Dendritic cell treated with granulocyte-macrophage colony-stimulating factor and Interleukin-4, amounts not matched to agents 40 ng/mL and 50 ng/mL, for 4 days (primary cell): ENCODE measurements around the gene EME2.

Source experiments
- H3K27ac Mint-ChIP-seq: one replicate; pipeline ENCODE4 v1.8.0; 2022; ENCODE audit warnings: mild to moderate bottlenecking, mixed read lengths
- H3K27me3 Mint-ChIP-seq: one replicate; pipeline ENCODE4 v1.8.0; 2022; ENCODE audit warnings: mild to moderate bottlenecking, mixed read lengths
- H3K36me3 Mint-ChIP-seq: one replicate; pipeline ENCODE4 v1.8.0; 2022; ENCODE audit warnings: low read depth, mixed read lengths
- H3K4me1 Mint-ChIP-seq: one replicate; pipeline ENCODE4 v1.8.0; 2022; ENCODE audit warnings: low read depth, mixed read lengths
- H3K4me3 Mint-ChIP-seq: one replicate; pipeline ENCODE4 v1.8.0; 2022; ENCODE audit warnings: mild to moderate bottlenecking, moderate library complexity, mixed read lengths
- H3K9me3 Mint-ChIP-seq: one replicate; pipeline ENCODE4 v1.8.0; 2022; ENCODE audit warnings: mixed read lengths
- intact Hi-C: fragments of 100-400 bp; cut with micrococcal nuclease; formaldehyde crosslinking; loops from one replicate; pipeline ENCODE4 v1.15.0; 2022

EME2 gene

DNA sequence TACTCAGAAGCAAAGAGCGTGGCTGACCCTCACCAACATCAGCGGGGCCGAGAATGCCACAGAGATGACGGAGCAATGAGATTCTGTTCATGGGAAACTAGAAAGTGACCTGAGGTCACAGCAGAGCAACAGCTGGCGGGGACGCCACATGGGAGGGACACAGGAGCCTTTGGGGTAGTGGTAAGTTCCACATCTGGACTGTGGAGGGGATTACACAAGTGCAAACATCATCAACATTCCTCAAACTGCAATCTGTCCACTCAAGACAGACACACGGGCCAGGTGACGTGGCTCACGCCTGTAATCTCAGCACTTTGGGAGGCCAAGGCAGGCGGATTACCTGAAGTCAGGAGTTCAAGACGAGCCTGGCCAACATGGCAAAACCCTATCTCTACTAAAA is 42.9 kb downstream of the EME2 start:
- Mint-ChIP-seq H3K9me3 (no peaks in the 10 kb centered on the region), H3K36me3 (peaks cover 100% of the 10 kb centered on the region), H3K4me3 (no peak overlapping the region), H3K4me1 (peaks cover 9% of the 10 kb centered on the region), H3K27ac (no peak overlapping the region), H3K27me3 (no peaks in the 10 kb centered on the region)
- intact Hi-C loops: no loop called here

DNA sequence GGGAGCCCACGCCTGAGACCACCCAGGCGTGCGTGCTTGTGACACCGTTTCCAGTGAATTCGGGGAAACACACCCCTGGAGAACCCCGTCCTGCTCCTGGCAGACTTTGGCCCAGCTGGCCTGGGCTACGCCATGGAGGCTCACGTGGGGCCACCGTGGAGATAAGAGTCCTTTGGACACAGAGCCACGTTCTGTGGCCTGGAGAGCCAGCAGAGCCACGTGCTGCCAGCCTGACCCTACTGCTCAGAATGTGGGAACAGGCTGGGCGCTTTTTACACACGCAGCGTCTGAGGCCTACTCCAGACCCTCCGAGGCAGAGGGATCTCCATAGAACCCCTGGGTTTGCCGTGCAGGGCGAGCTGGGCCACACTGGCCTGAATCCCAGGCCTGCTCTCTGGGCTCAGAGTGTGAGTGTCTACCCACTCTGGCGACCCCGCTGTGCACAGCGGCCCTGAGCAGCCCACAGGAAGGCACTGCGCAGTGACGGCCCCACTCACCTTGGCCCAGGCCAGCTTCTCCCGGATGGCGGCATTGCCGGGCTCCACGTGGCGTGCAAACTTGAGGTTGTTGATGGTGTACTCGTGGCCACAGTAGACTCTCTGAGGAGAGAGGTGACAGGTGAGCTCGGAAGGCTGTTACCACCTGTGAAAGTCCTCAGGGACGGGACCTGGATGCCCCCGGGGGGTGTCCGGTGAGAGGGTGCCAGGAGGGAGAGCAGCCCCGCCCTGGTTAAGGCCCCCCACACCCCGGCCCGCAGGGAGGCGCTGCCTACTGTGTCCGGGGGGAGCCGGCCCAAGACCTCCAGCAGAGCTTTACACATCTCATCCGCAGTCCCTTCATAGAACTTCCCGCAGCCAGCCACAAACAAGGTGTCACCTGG is 44.0 kb downstream of the EME2 start:
- Mint-ChIP-seq H3K9me3 (no peaks in the 10 kb centered on the region), H3K36me3 (peaks cover 100% of the 10 kb centered on the region), H3K27ac (no peak overlapping the region), H3K4me3 (no peak overlapping the region), H3K4me1 (peaks cover 9% of the 10 kb centered on the region), H3K27me3 (no peaks in the 10 kb centered on the region)
- intact Hi-C loops: no loop called here

DNA sequence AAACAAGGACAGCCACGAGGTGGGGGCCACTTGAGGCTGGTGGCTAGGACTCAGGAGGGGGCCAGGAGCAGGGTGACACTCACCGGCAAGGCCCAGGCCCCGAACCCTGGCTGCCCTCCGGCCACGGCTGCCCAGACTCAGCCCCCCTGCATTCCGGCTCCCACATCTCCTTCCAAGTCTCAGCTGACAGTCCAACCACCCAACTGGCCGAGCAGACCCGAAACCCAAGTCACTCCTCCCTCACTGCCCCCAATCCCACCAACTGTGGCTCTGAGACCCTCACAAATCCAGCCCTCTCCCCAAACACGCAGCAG is 44.6 kb downstream of the EME2 start:
- H3K4me3 Mint-ChIP-seq: no peak overlapping the region
- H3K27ac Mint-ChIP-seq: no peak overlapping the region
- H3K4me1 Mint-ChIP-seq: peaks cover 9% of the 10 kb centered on the region
- no peaks in the 10 kb centered on the region for H3K9me3 Mint-ChIP-seq
- H3K27me3 Mint-ChIP-seq: no peaks in the 10 kb centered on the region
- H3K36me3 Mint-ChIP-seq: peaks cover 100% of the 10 kb centered on the region
- intact Hi-C loops: no loop called here

- Mint-ChIP-seq H3K27me3 (no peaks in the 10 kb centered on the region), H3K4me1 (peaks cover 8% of the 10 kb centered on the region), H3K36me3 (peaks cover 100% of the 10 kb centered on the region), H3K27ac (no peak overlapping the region), H3K9me3 (no peaks in the 10 kb centered on the region), H3K4me3 (no peak overlapping the region)
- intact Hi-C loops: no loop called here
Observed at GRCh38 chr16:1817716-1818115, 45.1 kb downstream of the EME2 start.

DNA sequence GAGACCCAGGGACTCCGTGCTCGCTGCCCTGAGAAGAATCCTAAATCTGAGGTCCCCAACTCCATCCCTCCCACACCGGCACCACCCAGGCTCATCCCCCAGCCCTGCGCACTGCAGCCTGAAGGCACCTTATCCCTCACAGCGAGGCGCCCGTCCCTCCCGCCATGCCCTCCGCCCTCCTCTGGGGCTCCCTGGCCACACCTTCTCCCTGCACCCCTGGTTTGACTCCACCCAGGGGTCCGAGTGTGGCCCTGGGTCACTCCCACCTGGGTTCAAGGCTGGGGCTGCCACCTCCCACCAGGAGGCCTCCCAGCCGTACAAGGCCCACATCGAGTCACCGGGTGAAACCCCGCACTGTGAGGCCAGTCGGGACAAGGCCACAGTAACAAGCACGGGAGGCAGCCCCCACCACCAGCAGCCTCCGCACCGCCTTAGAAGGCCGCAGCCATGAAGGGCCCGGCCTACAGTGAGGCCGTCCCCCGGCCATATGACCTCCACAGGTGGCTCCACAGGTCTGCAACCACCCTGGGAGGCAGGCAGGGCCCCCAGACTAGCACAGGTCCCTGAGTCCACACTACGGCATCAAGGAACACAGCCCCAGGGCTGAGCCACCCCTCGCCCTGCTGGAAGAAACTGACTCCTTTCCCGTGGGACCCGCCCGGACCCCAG is 45.7 kb downstream of the EME2 start:
- Mint-ChIP-seq H3K36me3 (peaks cover 97% of the 10 kb centered on the region), H3K4me3 (no peak overlapping the region), H3K27ac (no peak overlapping the region), H3K4me1 (peaks cover 2% of the 10 kb centered on the region), H3K9me3 (no peaks in the 10 kb centered on the region), H3K27me3 (no peaks in the 10 kb centered on the region)
- intact Hi-C loops: no loop called here

GRCh38 chr16:1818873-1819525 is 46.4 kb downstream of the EME2 start:
- Mint-ChIP-seq H3K27ac (no peak overlapping the region), H3K27me3 (no peaks in the 10 kb centered on the region), H3K9me3 (no peaks in the 10 kb centered on the region), H3K4me3 (no peak overlapping the region), H3K4me1 (peaks cover 4% of the 10 kb centered on the region), H3K36me3 (peaks cover 95% of the 10 kb centered on the region)
- intact Hi-C loops: no loop called here

DNA sequence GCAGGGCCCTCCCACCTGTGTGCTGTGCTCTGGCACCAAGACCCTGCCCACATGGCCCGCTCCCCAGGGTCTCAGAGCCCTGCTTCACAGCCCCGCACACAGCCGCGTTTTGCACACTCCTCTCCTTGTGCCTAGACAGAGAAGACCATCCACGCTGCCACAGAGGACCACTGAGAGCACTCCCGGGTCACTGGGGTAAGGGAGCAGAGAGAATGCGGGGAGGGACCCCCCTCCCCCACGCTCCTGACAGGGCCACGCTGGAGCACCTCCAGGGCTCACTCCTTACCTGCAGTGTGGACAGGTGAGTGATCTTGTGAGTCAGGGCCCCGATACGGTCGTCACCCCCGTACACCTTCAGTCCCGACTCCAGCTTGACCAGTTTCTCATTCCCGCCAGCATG is 47.0 kb downstream of the EME2 start:
- H3K27ac Mint-ChIP-seq: no peak overlapping the region
- H3K27me3 Mint-ChIP-seq: no peaks in the 10 kb centered on the region
- H3K4me1 Mint-ChIP-seq: peaks cover 10% of the 10 kb centered on the region
- peaks cover 95% of the 10 kb centered on the region for H3K36me3 Mint-ChIP-seq
- H3K4me3 Mint-ChIP-seq: no peak overlapping the region
- H3K9me3 Mint-ChIP-seq: no peaks in the 10 kb centered on the region
- intact Hi-C loops: no loop called here

DNA sequence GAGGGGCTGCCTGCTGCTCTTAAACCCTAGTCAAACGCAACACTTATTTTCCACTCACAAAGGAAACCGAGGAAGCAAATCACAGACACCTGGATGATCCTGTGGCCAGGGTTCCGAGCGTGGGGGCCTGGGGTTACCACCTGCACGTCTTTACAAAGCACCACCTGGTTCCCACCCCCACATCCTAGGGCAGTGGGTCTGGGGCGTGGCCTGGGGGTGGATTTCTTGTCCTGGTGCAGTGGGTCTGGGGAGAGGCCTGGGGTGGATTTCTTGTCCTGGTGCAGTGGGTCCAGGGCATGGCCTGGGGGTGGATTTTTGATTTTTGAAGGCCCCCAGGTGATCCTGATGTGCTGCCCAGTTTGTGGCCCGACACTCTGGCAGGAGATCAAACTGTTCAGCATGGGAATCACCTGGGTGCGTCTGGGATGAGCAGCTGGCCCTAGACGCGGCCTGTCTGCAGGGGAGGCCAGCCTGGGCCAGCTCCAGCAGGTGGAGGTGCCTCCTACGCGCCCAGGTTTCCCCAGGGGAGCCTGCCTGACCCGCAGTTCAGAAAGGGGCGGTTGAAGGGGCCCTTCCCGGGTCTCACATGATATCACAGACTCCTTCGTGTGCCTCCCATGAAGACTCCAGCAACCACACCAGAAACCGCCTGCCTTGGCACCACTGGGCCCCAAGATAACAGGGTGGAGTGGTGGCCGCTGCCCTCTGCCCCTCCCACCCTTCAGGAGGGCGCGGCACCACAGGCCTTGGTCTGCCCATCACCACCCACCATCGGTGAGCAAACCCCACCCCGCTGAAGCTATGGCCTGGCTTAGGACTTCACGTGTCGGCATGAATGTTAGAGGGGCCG is 47.7 kb downstream of the EME2 start:
- intact Hi-C loops: no loop called here
- H3K36me3 Mint-ChIP-seq: peaks cover 90% of the 10 kb centered on the region
- peaks cover 14% of the 10 kb centered on the region for H3K4me1 Mint-ChIP-seq
- H3K27ac Mint-ChIP-seq: no peak overlapping the region
- H3K27me3 Mint-ChIP-seq: no peaks in the 10 kb centered on the region
- no peaks in the 10 kb centered on the region for H3K9me3 Mint-ChIP-seq
- H3K4me3 Mint-ChIP-seq: no peak overlapping the region

DNA sequence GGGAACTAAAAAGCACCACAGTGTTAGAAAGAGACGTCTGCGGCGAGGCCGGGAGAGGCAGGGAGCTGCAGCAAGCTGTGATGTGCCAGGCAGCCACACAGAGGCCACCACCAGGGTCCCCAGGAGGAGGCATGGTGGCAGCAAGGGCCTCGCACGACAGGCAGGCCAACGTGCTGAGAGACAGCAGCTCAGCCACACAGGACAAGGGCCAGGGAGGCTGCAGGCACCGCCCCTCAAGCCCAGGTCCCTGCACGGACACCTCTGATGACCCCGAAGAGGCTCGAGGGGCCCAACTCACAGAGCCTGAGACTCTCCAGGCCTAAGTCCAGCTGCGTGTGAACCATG is 48.3 kb downstream of the EME2 start:
- Mint-ChIP-seq H3K9me3 (no peaks in the 10 kb centered on the region), H3K36me3 (peaks cover 84% of the 10 kb centered on the region), H3K27ac (no peak overlapping the region), H3K4me1 (peaks cover 14% of the 10 kb centered on the region), H3K27me3 (no peaks in the 10 kb centered on the region), H3K4me3 (no peak overlapping the region)
- intact Hi-C loops: no loop called here

GRCh38 chr16:1821861-1822611 is 49.4 kb downstream of the EME2 start:
- Mint-ChIP-seq H3K27ac (no peak overlapping the region), H3K4me3 (no peak overlapping the region)
- intact Hi-C loops: no loop called here

DNA sequence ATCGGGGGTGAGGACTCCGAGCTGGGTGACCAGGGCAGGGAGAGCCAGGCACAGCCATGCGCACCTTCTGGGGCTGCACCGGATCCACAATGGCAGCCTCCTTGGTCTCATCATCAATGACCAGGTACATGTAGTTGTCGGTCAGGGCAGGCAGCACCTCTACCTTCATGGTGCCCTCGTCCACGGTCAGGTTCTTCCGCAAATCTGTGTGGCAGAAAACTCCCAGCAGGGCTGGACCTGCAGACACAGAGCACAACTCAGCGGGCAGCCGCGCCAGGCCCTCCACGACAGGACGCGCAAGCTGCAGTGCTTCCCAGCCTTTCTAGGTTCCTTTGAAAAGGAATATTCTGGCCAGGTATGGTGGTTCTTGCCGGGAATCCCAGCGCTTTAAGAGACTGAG is 50.2 kb downstream of the EME2 start:
- peaks cover 74% of the 10 kb centered on the region for H3K36me3 Mint-ChIP-seq
- H3K9me3 Mint-ChIP-seq: no peaks in the 10 kb centered on the region
- H3K27me3 Mint-ChIP-seq: no peaks in the 10 kb centered on the region
- H3K27ac Mint-ChIP-seq: no peak overlapping the region
- H3K4me3 Mint-ChIP-seq: no peak overlapping the region
- H3K4me1 Mint-ChIP-seq: peaks cover 19% of the 10 kb centered on the region
- intact Hi-C loops: no loop called here

More at GRCh38 chr16:1821861-1822611, 49.4 kb downstream of the EME2 start:
- Mint-ChIP-seq H3K27me3 (no peaks in the 10 kb centered on the region), H3K9me3 (no peaks in the 10 kb centered on the region), H3K4me1 (peaks cover 14% of the 10 kb centered on the region), H3K36me3 (peaks cover 75% of the 10 kb centered on the region)

- Mint-ChIP-seq H3K27me3 (no peaks in the 10 kb centered on the region), H3K4me3 (no peak overlapping the region), H3K36me3 (peaks cover 64% of the 10 kb centered on the region), H3K9me3 (no peaks in the 10 kb centered on the region), H3K4me1 (peaks cover 21% of the 10 kb centered on the region), H3K27ac (no peak overlapping the region)
- intact Hi-C loops: no loop called here
Observed at GRCh38 chr16:1823821-1824220, 51.2 kb downstream of the EME2 start.

DNA sequence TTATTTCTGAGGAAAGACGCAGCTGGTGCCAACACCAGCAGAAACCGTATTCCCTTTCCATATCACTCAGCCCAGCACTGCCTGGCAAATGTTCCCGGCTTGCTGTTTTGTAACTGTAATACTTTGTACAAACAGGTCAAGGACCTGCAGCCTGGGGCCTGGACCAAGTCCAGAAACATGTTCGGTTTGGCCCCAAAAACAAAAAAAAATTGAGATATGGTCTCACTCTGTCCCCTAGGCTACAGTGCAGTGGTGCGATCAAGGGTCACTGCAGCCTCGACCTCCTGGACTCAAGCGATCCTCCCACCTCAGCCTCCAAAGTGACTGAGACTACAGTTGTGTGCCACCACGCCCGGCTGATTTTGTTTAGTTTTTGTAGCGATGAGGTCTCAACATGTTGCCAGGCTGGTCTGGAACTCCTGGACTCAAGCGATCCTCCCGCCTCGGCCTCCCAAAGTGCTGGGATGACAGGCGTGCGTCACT is 52.8 kb downstream of the EME2 start:
- Mint-ChIP-seq H3K4me1 (peaks cover 32% of the 10 kb centered on the region), H3K9me3 (no peaks in the 10 kb centered on the region), H3K27me3 (no peaks in the 10 kb centered on the region), H3K27ac (peak overlapping the region; percentile 80), H3K36me3 (peaks cover 55% of the 10 kb centered on the region), H3K4me3 (peak overlapping the region; percentile 76)
- intact Hi-C loops: no loop called here
